Measurements from ENCODE around the gene PKLR.

Gene PKLR

GRCh38 chr1:155244368-155245162, 56.7 kb downstream of the PKLR start:
- peaks cover 29% of the 10 kb centered on the region for H3K36me3 Mint-ChIP-seq
- H3K9me3 Mint-ChIP-seq: no peaks in the 10 kb centered on the region
- H3K4me1 Mint-ChIP-seq: peaks cover 45% of the 10 kb centered on the region
- ATAC-seq: peak; percentile 96
- peak overlapping the region; percentile 95 for H3K27ac Mint-ChIP-seq
- H3K4me3 Mint-ChIP-seq: peak overlapping the region; percentile 70
- peak; percentile 80 to 99 for DNase-seq (ENCODE audit: low spot score in 2 of 2)

- DNase-seq (ENCODE audit: low spot score in 2 of 2): no peak
- no peak for ATAC-seq
- H3K4me1 Mint-ChIP-seq: peaks cover 45% of the 10 kb centered on the region
- H3K36me3 Mint-ChIP-seq: peaks cover 44% of the 10 kb centered on the region
- no peaks in the 10 kb centered on the region for H3K9me3 Mint-ChIP-seq
- H3K4me3 Mint-ChIP-seq: peak overlapping the region; percentile 70
- peak overlapping the region; percentile 95 for H3K27ac Mint-ChIP-seq
These were observed 58.4 kb downstream of the PKLR start for GRCh38 chr1:155242805-155243358.

- Mint-ChIP-seq H3K36me3 (peaks cover 54% of the 10 kb centered on the region), H3K27ac (peak overlapping the region; percentile 94), H3K4me3 (peak overlapping the region; percentile 77), H3K9me3 (no peaks in the 10 kb centered on the region), H3K4me1 (peaks cover 45% of the 10 kb centered on the region)
- ATAC-seq (no peak), DNase-seq (ENCODE audit: low spot score in 2 of 2) (no peak)
These were observed 59.4 kb downstream of the PKLR start for GRCh38 chr1:155241841-155242264.

- H3K36me3 Mint-ChIP-seq: peaks cover 54% of the 10 kb centered on the region
- peak overlapping the region; percentile 94 for H3K27ac Mint-ChIP-seq
- peaks cover 47% of the 10 kb centered on the region for H3K4me1 Mint-ChIP-seq
- no peaks in the 10 kb centered on the region for H3K9me3 Mint-ChIP-seq
- DNase-seq (ENCODE audit: low spot score in 2 of 2) (peak in 1 of 2 donors; percentile 81), ATAC-seq (peak; percentile 55)
- H3K4me3 Mint-ChIP-seq: peak overlapping the region; percentile 77
These were observed 60.1 kb downstream of the PKLR start for GRCh38 chr1:155241069-155241679.

All from stimulated activated effector memory CD8-positive, alpha-beta T cell treated with anti-CD3 and anti-CD28 coated beads, Interleukin-12 subunit alpha, Interleukin-12 subunit beta, amount 100 ng/mL, for 72 hours (primary cell).